Right lobe of liver (tissue), 6 donors: Measurements from ENCODE around the gene MACROD2. TPM values are rescaled to one million over a fixed set of nuclear protein-coding genes. Genes with fewer than 3 reads are reported as not detected.

Experiments used
- ATAC-seq, 4 donors: fragments of 200-7000 bp; cut with Tn5 transposase; one replicate each; pipeline ENCODE4 v1.9.1; 2020; ENCODE audit warnings: mild to moderate bottlenecking in 4 of 4, moderate library complexity in 4 of 4
- DNase-seq, 3 donors: peaks; one replicate each; pipeline ENCODE4 v3.0.0-alpha.2; 2020
- H3K27ac ChIP-seq, 3 donors: fragments of 200-600 bp; one replicate each; pipeline ENCODE4 v1.8.0; 2022
- H3K27me3 ChIP-seq, 2 donors: fragments of 200-600 bp; one replicate each; pipeline ENCODE4 v1.8.0; 2022
- H3K36me3 ChIP-seq, 4 donors: fragments of 200-600 bp; sonication (generic) in 1 of 4; one replicate each; pipeline versions ENCODE4 v1.5.1 to v1.8.0; 2017 to 2022; ENCODE audit warnings: control low read depth in 1 of 4
- H3K4me1 ChIP-seq, 4 donors: fragments of 200-600 bp; sonication (generic) in 1 of 4; one replicate each; pipeline versions ENCODE4 v1.5.1 to v1.8.0; 2017 to 2022; ENCODE audit warnings: control low read depth in 1 of 4
- H3K4me3 ChIP-seq, 3 donors: fragments of 200-600 bp; one replicate each; pipeline ENCODE4 v1.8.0; 2022
- H3K9me3 ChIP-seq, 4 donors: fragments of 200-600 bp; sonication (generic) in 1 of 4; one replicate each; pipeline versions ENCODE4 v1.5.1 to v1.8.0; 2017 to 2022; ENCODE audit warnings: control low read depth in 1 of 4
- CTCF ChIP-seq, 4 donors: fragments of 200-600 bp in 3 of 4; fragments of 450-650 bp in 1 of 4; IDR thresholded peaks; one replicate each; pipeline versions ENCODE4 v1.5.1 to v1.8.0; 2016 to 2022; ENCODE audit warnings: antibody characterized with exemption in 4 of 4, mild to moderate bottlenecking in 2 of 4
- POLR2A ChIP-seq: fragments of 450-650 bp; IDR thresholded peaks from one replicate; pipeline ENCODE4 v1.6.1; 2017; ENCODE audit warnings: antibody characterized with exemption, mild to moderate bottlenecking
- WGBS: methylation state at CpG from one replicate; pipeline ENCODE4 v1.1.6; 2018; ENCODE audit warnings: low coverage, low lambda C conversion rate; ENCODE audit not compliant: insufficient coverage; ENCODE audit errors: missing lambda C conversion rate; 5-methylcytosine and 5-hydroxymethylcytosine counted together
- intact Hi-C, 2 donors: fragments of 100-400 bp; cut with DNase I; formaldehyde crosslinking; loops; one replicate each; pipeline versions ENCODE4 v1.11.2 to v1.14.1; 2022
- total RNA-seq, 6 experiments: library from RNA; depleted of rRNA in 2 of 6; stranded (reverse); fragments of >200 nt in 2 of 6; fragmentation: NEBNext Ultra II Directional in 3 of 6; extraction: Animal tissue kit (Norgen Biotek cat#: 25700) in 3 of 6; gene quantifications; one replicate each; pipeline versions ENCODE4 v1.1.0 to v1.2.4, GENCODE V29; 2016 to 2023
- donor health status: DM: no; HTN: yes; CAD: no.
- donor health status: DM: no; HTN: no; CAD: no.
- donor health status: DM: no; HTN: no; CAD: no.
- donor health status: DM: no; HTN: yes; CAD: no.
- donor health status: DM: no; HTN: yes; CAD: no.

MACROD2 gene
- total RNA-seq, 6 experiments from 2014 or later = 1.2 to 5.5 (median 3.3) TPM

- ATAC-seq (no peak), DNase-seq (no peak)
- Histone ChIP-seq H3K36me3 (no peaks in the 10 kb centered on the region), H3K27me3 (no peaks in the 10 kb centered on the region), H3K9me3 (no peaks in the 10 kb centered on the region), H3K27ac (no peak overlapping the region), H3K4me3 (no peak overlapping the region), H3K4me1 (no peaks in the 10 kb centered on the region)
- intact Hi-C loops = no loop called here
- 73% methylated on average over 2 of the region's 2 CpGs for whole genome bisulfite sequencing
- TF ChIP-seq CTCF (IDR thresholded peaks at IDR 0.05) (no peak), POLR2A (no peak)
Observed at GRCh38 chr20:15886250-15886649, 1890.9 kb downstream of the MACROD2 start.

- Histone ChIP-seq H3K4me1 (no peaks in the 10 kb centered on the region), H3K27me3 (no peaks in the 10 kb centered on the region), H3K27ac (no peak overlapping the region), H3K4me3 (no peak overlapping the region), H3K36me3 (no peaks in the 10 kb centered on the region), H3K9me3 (no peaks in the 10 kb centered on the region)
- intact Hi-C loops = no loop called here
- WGBS = 82% methylated on average over 2 of the region's 2 CpGs
- TF ChIP-seq POLR2A (no peak), CTCF (IDR thresholded peaks at IDR 0.05) (no peak)
- DNase-seq (no peak), ATAC-seq (no peak)
Observed at GRCh38 chr20:15887387-15887786, 1892.1 kb downstream of the MACROD2 start.

- no peak overlapping the region for H3K4me3 ChIP-seq
- no peaks in the 10 kb centered on the region for H3K27me3 ChIP-seq
- intact Hi-C loops = no loop called here
- ATAC-seq (no peak), DNase-seq (no peak)
- no peaks in the 10 kb centered on the region for H3K9me3 ChIP-seq
- no peaks in the 10 kb centered on the region for H3K4me1 ChIP-seq
- 32% methylated on average over 3 of the region's 3 CpGs for WGBS
- no peak for TF ChIP-seq CTCF (IDR thresholded peaks at IDR 0.05)
- TF ChIP-seq POLR2A = no peak
- H3K27ac ChIP-seq = no peak overlapping the region
- H3K36me3 ChIP-seq = no peaks in the 10 kb centered on the region
Observed at GRCh38 chr20:15889061-15889460, 1893.7 kb downstream of the MACROD2 start.

GRCh38 chr20:15889514-15890256, 1894.4 kb downstream of the MACROD2 start:
- no peak overlapping the region for H3K4me3 ChIP-seq
- no peak overlapping the region for H3K27ac ChIP-seq
- no peaks in the 10 kb centered on the region for H3K27me3 ChIP-seq
- intact Hi-C loops = no loop called here
- H3K4me1 ChIP-seq = no peaks in the 10 kb centered on the region
- no peak for TF ChIP-seq POLR2A
- TF ChIP-seq CTCF (IDR thresholded peaks at IDR 0.05) = no peak
- DNase-seq (no peak), ATAC-seq (no peak)
- H3K9me3 ChIP-seq = no peaks in the 10 kb centered on the region
- no peaks in the 10 kb centered on the region for H3K36me3 ChIP-seq
